GM19395 (cell line): ENCODE measurements around the gene AEBP1.

ENCODE experiments used
- ATAC-seq: cut with Tn5 transposase; IDR thresholded peaks from one replicate; pipeline ENCODE4 v1.9.1; 2021; ENCODE audit warnings: mild to moderate bottlenecking, moderate library complexity; ENCODE audit not compliant: unreplicated experiment

AEBP1 gene

DNA sequence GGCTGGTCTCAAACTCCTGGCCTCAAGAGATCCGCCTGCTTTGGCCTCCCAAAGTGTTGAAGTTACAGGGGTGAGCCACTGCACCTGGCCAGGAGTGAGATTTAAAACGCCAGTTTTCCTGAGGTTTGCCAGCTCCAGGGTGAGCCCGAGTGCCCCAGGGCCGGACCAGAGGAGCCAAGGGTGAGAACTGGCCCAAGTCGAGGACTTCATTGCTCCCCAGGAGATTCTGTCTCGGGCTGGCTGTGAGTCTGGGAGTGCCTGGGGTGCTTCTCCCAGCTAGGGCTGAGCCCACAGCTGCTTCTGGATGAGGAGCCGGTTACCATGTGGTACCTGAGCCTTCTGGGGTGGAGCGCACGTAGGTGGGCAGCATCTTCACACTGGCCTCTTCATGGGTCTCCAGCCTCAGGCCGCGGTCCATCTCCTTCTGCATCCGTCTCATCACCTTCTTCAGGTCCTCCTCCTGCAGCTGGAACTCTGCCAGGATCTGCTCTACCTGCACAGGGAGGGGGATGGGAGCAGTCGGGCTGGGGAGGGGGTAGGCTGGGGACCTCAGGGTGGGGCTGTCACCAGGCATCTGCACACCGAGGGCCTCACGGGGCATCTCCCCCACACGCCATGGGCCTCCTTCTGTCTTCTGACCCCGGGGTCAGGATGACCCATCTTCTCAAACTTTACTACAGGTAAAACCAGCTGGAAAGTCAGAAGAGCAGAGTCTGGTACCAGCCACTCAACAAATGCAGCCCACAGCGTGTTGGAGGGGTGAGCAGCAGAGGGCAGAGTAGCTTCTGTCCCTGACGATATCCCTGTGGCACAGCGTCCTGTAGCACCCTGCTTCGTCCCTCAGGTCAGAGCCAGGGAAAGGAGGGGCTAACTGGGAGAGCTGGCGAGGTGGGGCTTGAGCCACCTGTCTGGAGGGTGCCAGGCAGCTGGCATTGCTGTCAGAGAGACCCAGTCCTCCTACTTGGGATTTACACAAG lies 49.1 kb downstream of the AEBP1 start:
- ATAC-seq, result no peak

DNA sequence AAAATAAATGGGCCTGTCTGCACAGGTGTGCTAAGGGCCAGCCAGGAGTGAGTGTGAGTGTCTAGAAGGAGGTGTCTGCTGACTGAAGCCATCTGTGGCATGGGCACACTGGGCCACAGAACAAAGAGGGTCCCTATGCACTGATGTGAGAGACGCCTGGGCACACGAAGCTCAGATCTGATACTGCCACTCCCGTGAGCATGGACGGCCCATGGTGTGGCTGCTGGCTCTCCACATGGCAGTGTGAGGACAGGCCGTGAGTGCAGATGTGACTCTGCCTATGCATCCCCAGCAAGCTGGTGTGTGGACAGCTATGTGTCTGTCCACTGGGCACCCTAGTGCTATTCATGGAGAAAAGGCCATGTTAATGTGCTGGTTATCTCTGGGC lies 49.8 kb downstream of the AEBP1 start:
- no peak for ATAC-seq

GRCh38 chr7:44154703-44155102 lies 50.6 kb downstream of the AEBP1 start:
- ATAC-seq, result no peak

DNA sequence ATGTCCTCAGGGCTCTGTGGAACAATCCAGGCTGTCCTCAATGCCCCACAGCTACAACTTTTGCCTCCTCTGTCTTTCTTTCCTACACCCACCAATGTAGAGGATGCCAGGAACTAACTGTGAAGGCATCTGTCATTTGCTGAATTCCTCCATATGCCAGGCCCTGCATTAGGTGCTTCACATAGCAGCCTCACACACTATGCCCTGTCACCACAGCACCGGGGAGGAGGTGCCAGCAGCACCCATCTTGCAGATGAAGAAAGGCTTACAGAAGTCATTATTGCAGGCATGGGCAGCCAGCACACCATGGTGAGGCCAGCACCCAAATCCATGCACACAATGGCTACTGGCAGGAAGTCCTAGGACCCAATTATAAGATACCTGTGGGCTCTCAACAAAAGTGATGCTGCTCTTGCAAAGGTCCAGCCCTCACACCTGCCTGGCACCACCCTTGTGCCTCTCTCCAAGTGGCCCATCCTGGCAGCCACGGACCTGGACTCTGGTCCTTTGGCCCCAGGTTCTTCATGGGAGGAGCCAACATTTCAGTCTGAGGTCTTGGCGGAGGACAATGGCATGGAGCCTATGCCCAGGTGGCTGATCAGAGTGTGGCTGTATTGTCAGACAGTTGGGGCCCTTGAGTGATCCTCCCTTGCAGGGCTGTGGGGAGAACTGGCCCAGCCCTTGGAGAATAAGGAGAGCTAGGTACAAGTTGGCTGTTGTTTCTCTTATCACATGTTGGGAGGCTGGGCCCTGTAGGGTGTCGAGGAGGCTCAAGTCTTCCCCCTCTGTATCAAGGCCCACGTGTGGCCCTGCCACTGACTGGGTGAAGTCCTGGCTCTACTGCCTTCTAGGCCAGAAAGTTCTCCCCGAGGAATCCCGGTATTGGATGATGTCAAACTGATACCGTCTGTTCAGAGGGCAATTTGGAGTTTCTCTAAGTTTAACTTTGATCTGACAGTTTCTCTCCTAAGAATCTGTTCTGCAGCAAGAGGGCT lies 51.3 kb downstream of the AEBP1 start:
- no peak for ATAC-seq

DNA sequence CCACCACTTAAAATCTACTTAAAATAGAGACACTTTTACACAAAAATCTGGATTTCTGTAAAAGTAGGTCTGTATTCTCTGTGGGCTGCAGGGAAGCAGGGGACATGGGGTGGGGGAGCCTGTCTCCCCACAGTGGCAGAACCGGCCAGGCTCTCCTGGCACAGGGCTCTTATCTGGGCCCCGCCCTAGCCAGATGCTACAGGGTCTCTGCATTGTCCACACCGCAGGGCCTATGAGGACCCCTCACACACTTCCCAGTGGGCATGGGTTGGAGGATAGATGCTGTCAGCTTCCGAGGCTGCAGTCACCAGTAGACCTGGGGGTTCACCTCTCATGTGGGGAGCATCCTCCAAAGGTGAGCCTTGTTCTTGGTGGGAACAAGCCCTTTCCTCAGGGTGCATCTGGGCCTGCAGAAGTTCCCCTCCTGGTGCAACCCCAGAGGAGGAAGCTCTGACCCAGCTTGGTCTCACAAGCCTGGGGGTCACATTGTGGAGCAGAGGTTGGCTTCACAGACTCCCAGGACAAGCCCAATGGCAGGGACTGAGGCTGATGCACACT lies 52.4 kb downstream of the AEBP1 start:
- ATAC-seq, result no peak

DNA sequence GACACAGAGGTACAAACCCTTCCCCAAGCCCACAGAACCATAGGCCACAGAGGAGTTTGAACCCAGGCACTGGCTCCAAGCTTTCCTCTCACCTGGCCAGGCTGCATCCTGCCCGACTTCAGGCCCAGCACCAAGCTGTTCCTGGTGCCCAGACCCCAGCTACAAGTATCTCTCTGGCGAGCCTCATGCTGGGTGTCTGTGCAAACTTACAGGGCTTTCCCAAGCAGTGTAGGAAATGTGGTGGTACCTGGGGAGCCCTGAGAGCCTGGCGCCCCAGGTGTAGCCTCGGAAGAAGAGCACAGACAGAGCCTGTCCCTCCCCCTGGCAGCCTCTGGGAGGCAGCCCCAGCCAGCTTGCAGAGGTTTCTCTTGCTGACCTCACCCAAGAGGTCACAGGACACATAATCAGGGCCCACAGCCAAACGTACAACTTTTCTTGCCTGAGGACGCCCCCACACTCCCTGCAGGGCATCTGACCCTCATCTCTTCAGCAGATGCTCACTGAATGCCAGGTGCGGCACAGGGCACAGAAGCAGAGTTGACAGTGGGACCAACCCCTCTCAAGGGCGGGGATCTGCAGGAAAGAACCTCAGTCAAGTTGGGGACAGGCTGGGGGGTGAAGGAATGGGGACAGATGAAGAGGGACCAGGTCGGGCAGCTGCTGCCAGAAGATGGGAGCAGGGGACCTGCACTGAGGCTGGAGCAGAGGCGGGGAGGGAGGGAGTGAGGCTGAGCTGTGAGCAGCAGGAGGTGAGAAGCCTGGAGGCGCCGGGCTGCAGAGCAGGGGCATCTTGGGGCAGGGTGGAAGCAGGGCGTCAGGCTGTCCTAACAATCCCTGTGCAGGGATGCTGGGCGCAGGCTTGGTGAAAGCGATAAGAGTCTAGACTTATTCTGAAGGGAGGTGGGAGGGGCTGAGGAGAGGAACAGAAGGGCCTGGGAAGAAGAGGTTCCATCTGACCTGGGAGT lies 53.3 kb downstream of the AEBP1 start:
- ATAC-seq, result no peak

GRCh38 chr7:44158096-44158872 lies 54.1 kb downstream of the AEBP1 start:
- ATAC-seq, result no peak

- ATAC-seq, result no peak
These were observed 54.9 kb downstream of the AEBP1 start for GRCh38 chr7:44158873-44159631.

DNA sequence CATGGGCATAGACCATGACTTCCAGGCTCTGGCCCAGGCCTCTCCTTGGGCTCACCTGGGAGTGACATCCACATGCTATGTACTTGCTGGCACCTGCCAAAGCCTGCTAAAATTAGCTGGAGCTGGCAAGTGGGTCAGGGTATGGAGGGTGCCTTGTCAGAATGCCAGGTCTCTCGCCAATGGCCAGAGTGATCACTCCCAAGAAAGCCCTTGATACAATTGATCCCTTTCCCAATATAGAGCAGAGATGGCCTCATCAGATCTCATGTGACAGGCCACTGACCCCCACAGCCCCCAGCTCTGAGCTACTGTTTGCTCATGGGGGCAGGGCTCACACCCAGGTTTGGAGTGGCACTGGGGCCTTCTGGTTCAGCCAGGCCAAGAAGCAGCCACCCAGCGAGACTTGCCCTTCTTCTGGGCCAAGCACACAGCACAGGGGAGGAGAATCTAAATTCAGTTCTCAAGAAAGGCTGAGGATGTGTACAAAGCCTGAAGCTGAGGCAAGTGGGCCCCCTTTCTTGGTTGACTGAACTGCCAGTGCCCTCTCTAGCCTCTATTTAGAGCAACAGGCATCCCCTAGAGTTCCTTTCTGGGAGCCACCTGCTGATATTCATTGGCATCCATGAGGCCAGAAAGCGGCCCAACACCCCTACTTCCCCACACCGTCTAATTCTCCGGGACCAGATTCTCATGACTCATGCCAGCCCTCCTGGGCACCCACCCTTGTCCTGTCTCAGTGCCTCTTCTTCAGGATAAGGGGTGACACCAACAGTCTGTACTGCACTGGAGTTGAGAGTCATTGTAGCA lies 55.9 kb downstream of the AEBP1 start:
- no peak for ATAC-seq

DNA sequence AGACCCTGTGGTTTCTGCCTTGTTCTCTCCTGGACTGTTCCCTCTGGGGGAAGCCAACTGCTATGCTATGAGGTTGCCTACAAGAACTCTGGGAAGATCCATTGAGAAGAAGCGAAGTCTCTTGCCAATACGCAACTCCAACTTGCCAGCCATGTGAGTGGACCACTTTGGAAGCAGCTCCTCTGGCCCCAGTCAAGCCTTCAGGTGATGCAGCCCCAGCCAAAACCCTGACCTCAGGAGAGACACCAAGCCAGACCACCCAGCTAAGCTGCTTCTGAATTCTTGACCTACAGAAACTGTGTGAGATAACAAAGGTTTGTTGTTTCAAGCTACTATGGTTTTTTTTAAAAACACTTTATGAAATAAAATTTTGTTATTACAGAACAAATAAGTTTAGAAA lies 57.2 kb downstream of the AEBP1 start:
- no peak for ATAC-seq

DNA sequence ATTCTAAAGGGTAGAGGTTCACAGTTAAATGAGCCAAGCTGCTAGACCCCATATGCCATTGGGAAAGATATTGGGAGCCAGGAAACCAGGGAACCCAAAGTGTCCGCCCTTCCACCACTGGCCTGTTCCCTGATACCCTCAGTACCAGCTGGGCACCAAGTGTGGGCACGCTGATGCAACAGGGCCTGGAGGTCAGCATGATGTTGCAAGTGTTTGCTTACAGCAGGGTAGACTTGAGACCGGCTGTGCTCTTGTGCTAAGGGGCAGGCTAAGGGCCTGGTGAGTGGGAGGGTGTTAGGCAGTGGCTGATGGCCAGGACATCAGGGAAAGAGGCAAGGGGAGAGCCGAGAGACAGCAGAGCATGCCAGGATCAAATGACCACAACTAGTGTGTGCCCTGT lies 58.0 kb downstream of the AEBP1 start:
- ATAC-seq, result no peak

GRCh38 chr7:44162785-44163395 lies 58.7 kb downstream of the AEBP1 start:
- ATAC-seq, result no peak

- no peak for ATAC-seq
These were observed 59.4 kb downstream of the AEBP1 start for GRCh38 chr7:44163591-44163990.
